Stomach (tissue), 19 donors: ENCODE measurements around the gene CCT3. TPM values are rescaled to one million over a fixed set of nuclear protein-coding genes. Genes with fewer than 3 reads are reported as not detected.

Source experiments
- DNase-seq, 2 donors: peaks; one replicate each; pipeline versions ENCODE4 v3.0.0 to v3.0.0-alpha.2; 2013 to 2019
- H3K27ac ChIP-seq, 5 donors: fragments of 200-600 bp in 4 of 5; sonication (generic) in 4 of 5; one replicate each; pipeline ENCODE4 v1.5.1; 2013 to 2019; ENCODE audit warnings: mild to moderate bottlenecking in 1 of 5, moderate library complexity in 1 of 5
- H3K27me3 ChIP-seq, 3 donors: fragments of 200-600 bp; sonication (generic); one replicate each; pipeline ENCODE4 v1.5.1; 2017 to 2019; ENCODE audit warnings: mixed run types in 1 of 3
- H3K36me3 ChIP-seq, 4 donors: fragments of 200-600 bp; sonication (generic); 1 replicate in 3 of 4; 2 replicates in 1 of 4; pipeline ENCODE4 v1.5.1; 2016 to 2019
- H3K4me1 ChIP-seq, 4 donors: fragments of 200-600 bp; sonication (generic); one replicate each; pipeline ENCODE4 v1.5.1; 2016 to 2019
- H3K4me3 ChIP-seq, 4 donors: fragments of 200-600 bp; sonication (generic) in 3 of 4; one replicate each; pipeline ENCODE4 v1.5.1; 2016 to 2019; ENCODE audit warnings: mild to moderate bottlenecking in 1 of 4
- H3K9me3 ChIP-seq, 4 donors: fragments of 200-600 bp; sonication (generic); one replicate each; pipeline ENCODE4 v1.5.1; 2016 to 2019
- CTCF ChIP-seq, 7 experiments: fragments of 450-650 bp in 4 of 7; fragments of 200-600 bp in 3 of 7; sonication (generic) in 3 of 7; IDR thresholded peaks; one replicate each; pipeline ENCODE4 v1.5.1; 2016 to 2019; ENCODE audit warnings: antibody characterized with exemption in 7 of 7, control low read depth in 2 of 7, mild to moderate bottlenecking in 1 of 7
- EP300 ChIP-seq: sonication (generic); formaldehyde crosslinking; IDR thresholded peaks from one replicate; pipeline ENCODE4 v1.6.1; 2017; ENCODE audit warnings: antibody characterized with exemption
- POLR2A ChIP-seq, 4 donors: fragments of 450-650 bp; IDR thresholded peaks; one replicate each; pipeline ENCODE4 v1.6.1; 2016; ENCODE audit warnings: antibody characterized with exemption in 4 of 4, control low read depth in 2 of 4, mild to moderate bottlenecking in 1 of 4, moderate library complexity in 1 of 4
- POLR2AphosphoS5 ChIP-seq, 3 donors: sonication (generic); formaldehyde crosslinking; IDR thresholded peaks; one replicate each; pipeline ENCODE4 v1.6.1; 2016; ENCODE audit warnings: antibody characterized with exemption in 3 of 3
- WGBS, 5 donors: extraction: QIAGEN DNeasy Blood & Tissue Kit in 3 of 5; methylation state at CpG; one replicate each; pipeline versions ENCODE4 v1.1.5 to v1.1.7; 2013 to 2018; 5-methylcytosine and 5-hydroxymethylcytosine counted together
- intact Hi-C: fragments of 100-400 bp; cut with DNase I; formaldehyde crosslinking; loops from one replicate; pipeline ENCODE4 v1.15.1; 2023; ENCODE audit warnings: low total_unique reads
- long read RNA-seq, 10 donors: transcript quantifications; one replicate each; lab custom pipeline, GENCODE V29; 2026
- polyA plus RNA-seq, 3 donors: library from polyadenylated mRNA; stranded (reverse); fragments of 200-250 nt; gene quantifications; one replicate each; pipeline ENCODE4 v1.2.3, GENCODE V29; 2013
- total RNA-seq, 5 donors: library from RNA; depleted of rRNA; stranded (reverse); fragments of >200 nt; gene quantifications; one replicate each; pipeline versions ENCODE4 v1.1.0 to v1.2.3, GENCODE V29; 2014 to 2016
- donor health status: healthy with polysubstance abuse.
- donor health status: Bipolar disorder and iron deficiency.
- donor health status: healthy.

The CCT3 gene
- 100 to 1,000 TPM in 3 of 5 donors, 10 to 100 TPM in 2; 39.1 to 252 (median 124) TPM for total RNA-seq
- 100 to 1,000 TPM; 110 to 122 (median 115) TPM for polyA plus RNA-seq
- long read RNA-seq, donor 1, transcript CCT3-201 (14 exons, 2,150 nt) = major isoform, 18 of 39 reads
- long read RNA-seq, donor 1, partial matches to known transcripts = 21 of 39 reads
- long read RNA-seq, donor 1, other reads (novel, unspliced or antisense) = 0 of 39 reads
- long read RNA-seq, donor 2, transcript CCT3-201 (14 exons, 2,150 nt) = major isoform, 33 of 41 reads
- long read RNA-seq, donor 2, partial matches to known transcripts = 8 of 41 reads
- long read RNA-seq, donor 2, other reads (novel, unspliced or antisense) = 0 of 41 reads
- long read RNA-seq, donor 3, transcript CCT3-201 (14 exons, 2,150 nt) = major isoform, 9 of 17 reads
- long read RNA-seq, donor 3, partial matches to known transcripts = 7 of 17 reads
- long read RNA-seq, donor 3, other reads (novel, unspliced or antisense) = 0 of 17 reads
- long read RNA-seq, donor 4, transcript CCT3-201 (14 exons, 2,150 nt) = major isoform, 5 of 5 reads
- long read RNA-seq, donor 4, partial matches to known transcripts = 0 of 5 reads
- long read RNA-seq, donor 4, other reads (novel, unspliced or antisense) = 0 of 5 reads
- long read RNA-seq, donor 5, transcript CCT3-201 (14 exons, 2,150 nt) = major isoform, 28 of 40 reads
- long read RNA-seq, donor 5, partial matches to known transcripts = 12 of 40 reads
- long read RNA-seq, donor 5, other reads (novel, unspliced or antisense) = 0 of 40 reads
- long read RNA-seq, donor 6 = 0 reads
- long read RNA-seq, donor 7, transcript CCT3-201 (14 exons, 2,150 nt) = major isoform, 35 of 61 reads
- long read RNA-seq, donor 7, partial matches to known transcripts = 23 of 61 reads
- long read RNA-seq, donor 7, other reads (novel, unspliced or antisense) = 0 of 61 reads
- long read RNA-seq, donor 8, transcript CCT3-201 (14 exons, 2,150 nt) = major isoform, 42 of 66 reads
- long read RNA-seq, donor 8, partial matches to known transcripts = 17 of 66 reads
- long read RNA-seq, donor 8, other reads (novel, unspliced or antisense) = 5 of 66 reads
- long read RNA-seq, donor 9, transcript CCT3-201 (14 exons, 2,150 nt) = major isoform, 26 of 48 reads
- long read RNA-seq, donor 9, partial matches to known transcripts = 21 of 48 reads
- long read RNA-seq, donor 9, other reads (novel, unspliced or antisense) = 0 of 48 reads
- long read RNA-seq, donor 10, transcript CCT3-201 (14 exons, 2,150 nt) = major isoform, 14 of 15 reads
- long read RNA-seq, donor 10, partial matches to known transcripts = 0 of 15 reads
- long read RNA-seq, donor 10, other reads (novel, unspliced or antisense) = 0 of 15 reads

DNA sequence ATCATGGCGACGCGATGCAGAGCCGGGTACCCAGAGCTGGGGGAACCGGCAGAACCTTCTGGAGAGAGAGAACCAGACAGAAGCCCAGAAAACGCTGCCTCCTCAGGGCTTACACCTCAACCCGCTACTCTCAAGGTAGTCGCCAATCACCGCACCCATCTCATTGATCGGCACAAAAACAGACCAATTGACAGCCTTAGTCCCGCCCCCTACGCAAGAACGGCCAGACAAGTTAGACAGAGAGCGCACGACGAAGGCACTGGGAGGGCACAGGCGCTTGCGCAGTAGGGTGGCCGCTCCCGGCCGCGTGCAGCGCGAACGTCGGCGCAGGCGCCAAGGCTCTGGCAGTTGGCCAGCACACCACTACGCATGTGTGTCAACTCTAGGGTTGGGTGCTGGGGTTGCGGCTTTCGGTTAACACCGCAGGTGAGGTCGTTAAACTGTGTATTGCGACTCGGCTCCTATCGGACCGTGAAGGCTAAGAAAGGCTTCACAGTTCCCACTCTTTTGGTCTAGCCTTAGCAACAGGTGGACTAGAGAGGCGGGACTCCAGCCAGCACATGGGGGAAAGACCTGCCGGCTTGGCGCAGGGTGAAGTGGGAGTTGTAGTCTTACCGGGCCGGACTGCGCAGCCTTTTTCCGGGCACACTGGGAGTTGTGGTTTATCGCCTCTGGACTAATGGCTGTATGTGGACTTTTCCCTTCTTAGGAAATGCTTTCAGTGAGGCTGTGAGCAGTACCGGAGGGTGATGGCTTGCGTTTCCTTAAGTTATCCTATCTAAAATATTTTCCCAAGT lies at the start of gene CCT3, which contains the start of gene TSACC:
TSS of gene CCT3 (minus strand) at position 113 of the 797 bp plus-strand sequence. CDS start at position 5, 108 bp downstream.
TSS of gene TSACC (plus strand) at position 347 of the 797 bp plus-strand sequence. CDS start 1,232 bp downstream, outside the sequence.
- intact Hi-C loops = no loop called here
- Histone ChIP-seq H3K27ac (peak within 1 kb of the TSS; percentile 80 to 92 (median 90)), H3K27me3 (no peaks in the 10 kb centered on the region), H3K36me3 (peaks cover 12 to 25% (median 22%) of the 10 kb centered on the region in 4 donors), H3K4me1 (peaks cover 18 to 28% (median 21%) of the 10 kb centered on the region in 4 donors), H3K9me3 (no peaks in the 10 kb centered on the region), H3K4me3 (peak within 1 kb of the TSS; percentile 64 to 99 (median 96))
- peak; percentile 30 to 84 (median 72) for TF ChIP-seq POLR2AphosphoS5 (IDR thresholded peaks at IDR 0.05)
- TF ChIP-seq EP300 = no peak
- TF ChIP-seq POLR2A (IDR thresholded peaks at IDR 0.05) = peak in 1 of 4 donors; percentile 29
- WGBS, 5 donors = 0 to 1% (median 0%) methylated on average over 15 to 47 of the region's 47 CpGs
- peak; percentile 99 to 100 for DNase-seq

DNA sequence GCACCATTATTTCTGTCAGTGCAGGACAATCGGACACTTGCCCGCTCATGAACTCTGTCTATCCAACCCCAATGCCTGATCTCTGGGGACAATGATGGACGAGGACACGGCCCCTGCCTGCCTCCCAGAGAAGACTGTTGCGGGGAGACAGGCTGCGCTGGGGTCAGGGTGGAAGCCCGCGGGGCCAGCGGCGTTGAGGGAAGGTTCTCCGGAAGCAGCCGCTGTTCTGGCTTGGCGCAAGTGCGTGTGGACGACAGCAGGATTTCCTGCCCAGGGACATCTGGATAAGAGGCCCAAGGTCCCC lies 49.7 kb upstream of the CCT3 start:
- Histone ChIP-seq H3K4me1 (peaks cover 0 to 11% (median 8%) of the 10 kb centered on the region in 4 donors), H3K36me3 (no peaks in the 10 kb centered on the region), H3K27me3 (peaks cover 14 to 72% (median 56%) of the 10 kb centered on the region in 3 donors), H3K4me3 (no peak overlapping the region), H3K27ac (no peak overlapping the region), H3K9me3 (no peaks in the 10 kb centered on the region)
- intact Hi-C loops = loop anchor here (5.0 kb wide), 1 partner anchor 54 kb away; no protein-coding TSS in a partner anchor
- TF ChIP-seq POLR2A (IDR thresholded peaks at IDR 0.05) (no peak), POLR2AphosphoS5 (IDR thresholded peaks at IDR 0.05) (no peak), CTCF (IDR thresholded peaks at IDR 0.05) (no peak), EP300 (no peak)
- WGBS, 5 donors = 26 to 50% (median 30%) methylated on average over 7 to 15 of the region's 15 CpGs
- DNase-seq = peak in 1 of 2 donors; percentile 41

GRCh38 chr1:156386949-156387869 lies 49.1 kb upstream of the CCT3 start:
- no peak overlapping the region for H3K4me3 ChIP-seq
- no peaks in the 10 kb centered on the region for H3K36me3 ChIP-seq
- peaks cover 14 to 65% (median 56%) of the 10 kb centered on the region in 3 donors for H3K27me3 ChIP-seq
- WGBS, 5 donors = 84 to 90% (median 85%) methylated on average over 8 of the region's 8 CpGs
- no peak for DNase-seq
- TF ChIP-seq CTCF (IDR thresholded peaks at IDR 0.05) = no peak
- TF ChIP-seq POLR2A (IDR thresholded peaks at IDR 0.05) = no peak
- no peak for TF ChIP-seq EP300
- no peak for TF ChIP-seq POLR2AphosphoS5 (IDR thresholded peaks at IDR 0.05)
- intact Hi-C loops = loop anchor here (5.0 kb wide), 1 partner anchor 55 kb away; no protein-coding TSS in a partner anchor
- H3K4me1 ChIP-seq = peaks cover 0 to 11% (median 8%) of the 10 kb centered on the region in 4 donors
- H3K27ac ChIP-seq = no peak overlapping the region
- H3K9me3 ChIP-seq = no peaks in the 10 kb centered on the region
